ENCODE data around the gene PGC. TPM values are rescaled to one million over a fixed set of nuclear protein-coding genes. Genes with fewer than 3 reads are reported as not detected.

Gene PGC
- polyA plus RNA-seq, 1 of the 3 experiments (the other 2 are of a cell fraction), result not detected

DNA sequence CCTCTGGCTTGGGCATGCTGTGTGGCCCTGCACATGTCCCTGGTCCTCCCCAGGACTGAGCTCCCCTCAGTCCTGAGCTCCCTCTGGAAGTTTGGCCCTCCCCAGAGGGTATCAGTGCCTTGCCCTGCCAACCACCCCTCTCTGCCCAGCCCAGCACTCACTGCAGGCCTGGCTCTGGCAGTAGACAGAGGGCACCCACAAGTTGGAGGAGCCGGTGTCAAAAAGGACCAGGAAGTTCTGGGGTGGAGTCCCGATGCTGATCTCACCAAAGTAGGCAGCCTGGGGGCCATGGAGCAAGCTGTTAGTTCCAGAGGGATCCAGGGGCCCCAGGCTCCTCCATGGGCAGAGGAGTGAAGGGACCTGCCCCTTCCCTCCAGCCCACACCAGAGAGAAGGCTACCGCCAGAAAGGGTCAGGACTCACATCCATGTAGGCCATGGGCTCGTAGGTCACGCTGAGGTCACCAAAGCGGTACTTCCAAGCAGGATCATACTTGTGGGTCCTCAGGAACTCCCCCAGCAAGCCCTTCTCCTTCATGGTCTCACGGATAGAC lies 2.9 kb downstream of the PGC start:
- Histone ChIP-seq H3K4me3 (ENCODE audit: low read depth in 2 of 2, low read length in 1 of 2) (no peak overlapping the region), H3K9ac (no peak overlapping the region), H3K9me2 (no peaks in the 10 kb centered on the region), H3K27me3 (ENCODE audit: insufficient read depth) (no peaks in the 10 kb centered on the region), H3F3A (replicated peaks; ENCODE audit: insufficient read depth) (no peaks in the 10 kb centered on the region), H3K4me1 (ENCODE audit: control insufficient read depth in 1 of 2, insufficient read depth in 2 of 2, low read depth in 1 of 2, low read length in 1 of 2) (peaks cover 0 to 5% of the 10 kb centered on the region in 2 experiments; a peak in 1 of 4 replicates), H2AFZ (ENCODE audit: low read depth) (no peak overlapping the region), H3K9me3 (no peaks in the 10 kb centered on the region), H3K27ac (ENCODE audit: low read depth in 2 of 2, low read length in 1 of 2) (no peak overlapping the region), H3K79me2 (ENCODE audit: insufficient read depth) (no peaks in the 10 kb centered on the region), H3K36me3 (replicated peaks in 1 of 2; ENCODE audit: control insufficient read depth in 1 of 2, insufficient read depth in 2 of 2, low read length in 1 of 2) (no peaks in the 10 kb centered on the region), H3K4me2 (no peak overlapping the region), H4K20me1 (ENCODE audit: insufficient read depth) (no peaks in the 10 kb centered on the region)
- WGBS (ENCODE audit: low lambda C conversion rate), result 79% methylated on average over 7 of the region's 7 CpGs
- CTCF ChIA-PET, result no interaction called here
- POLR2A ChIA-PET, result no interaction called here
- no peak for DNase-seq
- TF ChIP-seq YY1 (IDR thresholded peaks at IDR 0.05; ENCODE audit: low read depth), result no peak
- no peak for TF ChIP-seq NRF1 (IDR thresholded peaks at IDR 0.05; ENCODE audit: low read depth, low read length)
- no peak for TF ChIP-seq REST (IDR thresholded peaks at IDR 0.05; ENCODE audit: low read depth, low read length)
- TF ChIP-seq TCF12 (IDR thresholded peaks at IDR 0.05), result no peak
- TF ChIP-seq RAD21 (IDR thresholded peaks at IDR 0.05; ENCODE audit: low read length), result no peak
- TF ChIP-seq CHD2 (IDR thresholded peaks at IDR 0.05; ENCODE audit: low read length, partially characterized antibody), result no peak
- TF ChIP-seq POLR2AphosphoS5 (IDR thresholded peaks at IDR 0.05; ENCODE audit: low read depth, low read length), result no peak
- no peak for TF ChIP-seq MXI1 (IDR thresholded peaks at IDR 0.05; ENCODE audit: low read depth, low read length)

- WGBS (ENCODE audit: low lambda C conversion rate), result 85% methylated on average over 5 of the region's 6 CpGs
- no peak overlapping the region for H3K9ac ChIP-seq
- TF ChIP-seq FOSL2 (IDR thresholded peaks at IDR 0.05; ENCODE audit: borderline replicate concordance, low read depth) (no peak), IRF3 (IDR thresholded peaks at IDR 0.05; ENCODE audit: low read depth, low read length) (no peak), POLR2AphosphoS5 (IDR thresholded peaks at IDR 0.05; ENCODE audit: low read depth, low read length) (no peak), GATA2 (CRISPR knock-in tag; IDR thresholded peaks at IDR 0.05) (no peak), TAF1 (IDR thresholded peaks at IDR 0.05; ENCODE audit: borderline replicate concordance, low read depth, low read length) (no peak), FOXJ3 (CRISPR knock-in tag; IDR thresholded peaks at IDR 0.05) (no peak), REST (IDR thresholded peaks at IDR 0.05; ENCODE audit: low read depth, low read length) (no peak), GABPA (IDR thresholded peaks at IDR 0.05; ENCODE audit: low read depth) (no peak)
- TF ChIP-seq, protein P1, sequence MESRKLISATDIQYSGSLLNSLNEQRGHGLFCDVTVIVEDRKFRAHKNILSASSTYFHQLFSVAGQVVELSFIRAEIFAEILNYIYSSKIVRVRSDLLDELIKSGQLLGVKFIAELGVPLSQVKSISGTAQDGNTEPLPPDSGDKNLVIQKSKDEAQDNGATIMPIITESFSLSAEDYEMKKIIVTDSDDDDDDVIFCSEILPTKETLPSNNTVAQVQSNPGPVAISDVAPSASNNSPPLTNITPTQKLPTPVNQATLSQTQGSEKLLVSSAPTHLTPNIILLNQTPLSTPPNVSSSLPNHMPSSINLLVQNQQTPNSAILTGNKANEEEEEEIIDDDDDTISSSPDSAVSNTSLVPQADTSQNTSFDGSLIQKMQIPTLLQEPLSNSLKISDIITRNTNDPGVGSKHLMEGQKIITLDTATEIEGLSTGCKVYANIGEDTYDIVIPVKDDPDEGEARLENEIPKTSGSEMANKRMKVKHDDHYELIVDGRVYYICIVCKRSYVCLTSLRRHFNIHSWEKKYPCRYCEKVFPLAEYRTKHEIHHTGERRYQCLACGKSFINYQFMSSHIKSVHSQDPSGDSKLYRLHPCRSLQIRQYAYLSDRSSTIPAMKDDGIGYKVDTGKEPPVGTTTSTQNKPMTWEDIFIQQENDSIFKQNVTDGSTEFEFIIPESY (IDR thresholded peaks at IDR 0.05; ENCODE audit: borderline replicate concordance, low read depth), result no peak
Observed at GRCh38 chr6:41743406-41744235, 3.6 kb downstream of the PGC start.

More at GRCh38 chr6:41743406-41744235, 3.6 kb downstream of the PGC start:
- Histone ChIP-seq H3K4me2 (no peak overlapping the region), H3K9me3 (no peaks in the 10 kb centered on the region), H3K4me1 (ENCODE audit: control insufficient read depth in 1 of 2, insufficient read depth in 2 of 2, low read depth in 1 of 2, low read length in 1 of 2) (peaks cover 0 to 2% of the 10 kb centered on the region in 2 experiments; a peak in 2 of 4 replicates), H3K27me3 (ENCODE audit: insufficient read depth) (no peaks in the 10 kb centered on the region), H3K36me3 (replicated peaks in 1 of 2; ENCODE audit: control insufficient read depth in 1 of 2, insufficient read depth in 2 of 2, low read length in 1 of 2) (no peaks in the 10 kb centered on the region), H3K79me2 (ENCODE audit: insufficient read depth) (no peaks in the 10 kb centered on the region), H3K4me3 (ENCODE audit: low read depth in 2 of 2, low read length in 1 of 2) (no peak overlapping the region), H3F3A (replicated peaks; ENCODE audit: insufficient read depth) (no peaks in the 10 kb centered on the region), H3K27ac (ENCODE audit: low read depth in 2 of 2, low read length in 1 of 2) (no peak overlapping the region), H4K20me1 (ENCODE audit: insufficient read depth) (no peaks in the 10 kb centered on the region), H3K9me2 (no peaks in the 10 kb centered on the region), H2AFZ (ENCODE audit: low read depth) (no peak overlapping the region)
- CTCF ChIA-PET, result interaction anchor here (1.5 kb wide), 1 partner anchor 9 kb away, joined by 3 read pairs; no protein-coding TSS in a partner anchor
- DNase-seq, result no peak
- POLR2A ChIA-PET, result no interaction called here
